OCI-LY3 (cell line): Measurements from ENCODE around the gene DOK3.

Source experiments
- EZH2phosphoT487 ChIP-seq: fragments of 200-600 bp; shearing (Covaris generic); IDR thresholded peaks from 2 replicates; pipeline ENCODE4 v1.6.1; 2018; ENCODE audit warnings: antibody characterized with exemption, mixed run types, low read depth
- TF ChIP-seq, protein P1 (sequence below): fragments of 200-600, 300-600 bp; sonication (generic); IDR thresholded peaks from 2 replicates; pipeline ENCODE4 v1.5.1; 2014; ENCODE audit warnings: antibody characterized with exemption, low read length, low read depth

DNA sequence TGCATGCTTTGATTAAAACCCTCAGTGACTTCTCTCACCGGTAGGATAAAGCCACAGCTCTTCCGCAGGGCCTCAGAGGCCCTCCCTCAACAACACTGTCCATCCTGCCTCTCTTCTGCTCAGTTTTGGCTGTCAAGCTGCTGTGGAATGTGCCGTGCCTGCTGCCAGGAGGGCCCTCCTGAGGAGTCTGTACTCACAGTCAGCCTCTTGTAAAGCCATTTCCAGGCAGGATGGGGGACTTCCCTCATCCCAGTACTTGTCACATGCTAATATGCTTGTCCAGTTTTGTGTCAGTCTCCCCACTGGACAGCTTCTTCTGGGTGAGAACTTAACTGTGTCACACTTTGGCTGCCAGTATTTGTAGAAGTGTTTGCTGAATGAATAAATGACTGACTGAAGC, 21.0 kb upstream of the DOK3 start:
- TF ChIP-seq, protein P1, sequence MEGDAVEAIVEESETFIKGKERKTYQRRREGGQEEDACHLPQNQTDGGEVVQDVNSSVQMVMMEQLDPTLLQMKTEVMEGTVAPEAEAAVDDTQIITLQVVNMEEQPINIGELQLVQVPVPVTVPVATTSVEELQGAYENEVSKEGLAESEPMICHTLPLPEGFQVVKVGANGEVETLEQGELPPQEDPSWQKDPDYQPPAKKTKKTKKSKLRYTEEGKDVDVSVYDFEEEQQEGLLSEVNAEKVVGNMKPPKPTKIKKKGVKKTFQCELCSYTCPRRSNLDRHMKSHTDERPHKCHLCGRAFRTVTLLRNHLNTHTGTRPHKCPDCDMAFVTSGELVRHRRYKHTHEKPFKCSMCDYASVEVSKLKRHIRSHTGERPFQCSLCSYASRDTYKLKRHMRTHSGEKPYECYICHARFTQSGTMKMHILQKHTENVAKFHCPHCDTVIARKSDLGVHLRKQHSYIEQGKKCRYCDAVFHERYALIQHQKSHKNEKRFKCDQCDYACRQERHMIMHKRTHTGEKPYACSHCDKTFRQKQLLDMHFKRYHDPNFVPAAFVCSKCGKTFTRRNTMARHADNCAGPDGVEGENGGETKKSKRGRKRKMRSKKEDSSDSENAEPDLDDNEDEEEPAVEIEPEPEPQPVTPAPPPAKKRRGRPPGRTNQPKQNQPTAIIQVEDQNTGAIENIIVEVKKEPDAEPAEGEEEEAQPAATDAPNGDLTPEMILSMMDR: no peak
- TF ChIP-seq EZH2phosphoT487: no peak
